HPDE6-E6E7 (cell line): ENCODE measurements around the gene BCL2.

Source experiments
- DNase-seq: peaks from one replicate; pipeline ENCODE4 v3.0.0; 2011; ENCODE audit warnings: missing footprints; ENCODE audit errors: extremely low spot score

Gene BCL2

DNA sequence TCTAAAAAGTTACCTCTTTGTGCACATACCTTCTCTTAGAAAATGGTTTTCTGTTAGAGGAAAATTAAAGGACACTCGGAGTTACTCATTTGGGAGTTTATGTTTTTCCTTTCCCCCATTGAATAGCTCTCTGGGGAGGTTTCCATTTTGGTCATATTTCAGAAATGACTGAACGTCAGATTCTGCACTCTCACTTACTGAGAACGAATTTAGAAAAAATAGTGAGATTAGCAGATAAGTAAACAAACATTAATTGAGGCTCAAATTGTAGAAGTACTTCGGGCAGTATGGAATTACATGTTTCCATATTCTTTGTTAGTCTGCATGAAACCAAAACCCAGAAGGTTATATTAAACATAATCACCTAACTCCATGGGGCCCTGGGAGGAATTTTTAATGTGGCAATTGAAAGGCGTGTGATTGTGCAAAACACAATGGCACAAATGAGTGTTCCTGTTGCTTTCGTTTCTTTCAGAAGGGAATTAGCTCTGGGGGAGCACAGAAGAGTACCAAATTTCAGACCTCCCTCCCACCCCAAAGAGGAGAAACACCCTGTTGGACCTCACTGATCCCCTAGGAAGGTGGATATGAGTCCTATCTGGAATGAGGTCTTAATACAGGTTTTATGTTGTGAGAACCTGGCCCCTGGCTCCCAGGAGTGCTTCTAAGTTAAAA is 212.3 kb downstream of the BCL2 start:
- DNase-seq: no peak

GRCh38 chr18:63106727-63107126 is 212.8 kb downstream of the BCL2 start:
- no peak for DNase-seq

DNA sequence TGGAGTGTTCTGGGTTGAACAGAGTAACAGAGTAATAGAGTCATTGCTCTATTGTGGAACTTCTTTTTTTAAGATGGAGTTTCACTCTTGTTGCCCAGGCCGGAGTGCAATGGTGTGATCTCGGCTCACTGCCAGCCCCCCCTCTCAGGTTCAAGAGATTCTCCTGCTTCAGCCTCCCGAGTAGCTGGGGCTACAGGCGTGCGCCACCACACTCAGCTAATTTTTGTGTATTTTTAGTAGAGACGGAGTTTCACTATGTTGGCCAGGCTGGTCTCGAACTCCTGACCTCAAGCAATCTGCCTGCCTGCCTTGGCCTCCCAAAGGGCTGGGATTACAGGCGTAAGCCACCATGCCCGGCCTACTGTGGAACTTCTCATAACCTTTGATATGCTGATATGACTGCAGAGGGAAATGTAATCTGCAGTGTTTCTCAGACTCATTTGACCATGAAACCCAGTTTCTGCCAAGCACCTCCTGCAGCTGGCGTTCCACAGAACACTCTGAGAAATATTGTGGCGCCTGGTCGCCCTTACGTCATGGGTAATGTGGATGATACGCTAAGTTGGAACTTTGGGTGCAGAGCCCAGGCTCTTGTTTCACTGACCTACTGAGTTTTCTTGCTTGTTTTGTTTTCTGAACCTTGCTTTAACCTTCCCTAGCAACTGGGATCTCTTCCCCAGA is 213.8 kb downstream of the BCL2 start:
- DNase-seq: no peak

DNA sequence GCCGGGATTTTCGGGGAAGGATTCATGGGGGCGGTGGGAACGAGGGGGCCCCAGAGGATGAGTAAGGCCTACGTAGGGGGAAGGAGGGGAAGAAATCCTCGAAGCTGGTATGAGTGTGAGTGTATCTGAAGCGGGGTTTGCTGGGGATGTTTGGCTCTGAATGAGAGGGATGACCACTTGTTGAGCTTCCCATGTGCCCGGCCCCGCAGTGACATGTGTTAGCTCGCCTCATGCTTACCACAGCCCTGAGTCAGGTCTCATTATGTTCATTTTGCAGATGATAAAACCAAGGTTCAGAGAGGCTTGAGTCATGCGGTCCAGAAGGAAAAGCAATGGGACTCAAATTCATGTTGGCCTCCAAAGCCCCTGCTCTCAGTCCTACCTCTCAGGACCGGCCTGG is 214.7 kb downstream of the BCL2 start:
- no peak for DNase-seq

GRCh38 chr18:63102941-63103744 is 216.4 kb downstream of the BCL2 start:
- no peak for DNase-seq

- DNase-seq: no peak
Observed at GRCh38 chr18:63100630-63101055, 218.9 kb downstream of the BCL2 start.

DNA sequence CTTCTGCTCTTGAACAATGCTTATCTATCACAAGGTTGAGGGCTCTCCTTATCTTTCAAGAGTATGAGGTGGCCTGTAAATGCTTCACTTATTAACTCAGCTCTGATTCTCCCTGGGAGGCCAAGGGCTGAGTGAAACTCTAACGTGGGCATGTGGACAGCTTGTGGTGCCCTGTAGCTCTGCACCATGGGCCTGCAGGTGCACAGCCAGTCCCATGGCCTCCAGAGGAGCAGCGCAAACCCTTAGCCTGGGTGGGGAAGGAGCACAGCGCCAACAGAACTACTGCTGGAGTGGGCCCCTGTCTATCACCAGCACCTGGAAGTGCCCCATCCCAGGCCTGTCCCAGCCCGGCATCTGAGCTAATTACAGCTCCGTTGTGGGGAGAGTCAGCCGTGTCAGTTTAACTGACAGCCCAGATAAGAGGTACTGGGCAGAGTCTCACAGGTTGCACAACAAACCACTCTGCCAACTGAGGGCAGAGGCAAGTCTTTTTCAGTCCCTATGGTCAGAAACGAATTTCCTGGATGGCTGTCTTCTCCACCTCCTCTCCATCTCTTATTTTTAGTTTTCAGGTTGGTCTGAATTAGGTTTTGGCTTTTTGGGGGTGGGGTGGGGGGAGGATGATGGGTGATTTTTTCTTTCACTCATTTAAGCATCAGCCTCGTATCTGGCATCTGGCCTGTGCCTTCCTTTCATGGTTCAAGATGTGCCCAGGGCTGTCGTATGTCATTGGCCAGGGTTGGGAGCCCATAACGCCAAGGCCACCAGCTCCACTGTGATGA is 219.5 kb downstream of the BCL2 start:
- no peak for DNase-seq

DNA sequence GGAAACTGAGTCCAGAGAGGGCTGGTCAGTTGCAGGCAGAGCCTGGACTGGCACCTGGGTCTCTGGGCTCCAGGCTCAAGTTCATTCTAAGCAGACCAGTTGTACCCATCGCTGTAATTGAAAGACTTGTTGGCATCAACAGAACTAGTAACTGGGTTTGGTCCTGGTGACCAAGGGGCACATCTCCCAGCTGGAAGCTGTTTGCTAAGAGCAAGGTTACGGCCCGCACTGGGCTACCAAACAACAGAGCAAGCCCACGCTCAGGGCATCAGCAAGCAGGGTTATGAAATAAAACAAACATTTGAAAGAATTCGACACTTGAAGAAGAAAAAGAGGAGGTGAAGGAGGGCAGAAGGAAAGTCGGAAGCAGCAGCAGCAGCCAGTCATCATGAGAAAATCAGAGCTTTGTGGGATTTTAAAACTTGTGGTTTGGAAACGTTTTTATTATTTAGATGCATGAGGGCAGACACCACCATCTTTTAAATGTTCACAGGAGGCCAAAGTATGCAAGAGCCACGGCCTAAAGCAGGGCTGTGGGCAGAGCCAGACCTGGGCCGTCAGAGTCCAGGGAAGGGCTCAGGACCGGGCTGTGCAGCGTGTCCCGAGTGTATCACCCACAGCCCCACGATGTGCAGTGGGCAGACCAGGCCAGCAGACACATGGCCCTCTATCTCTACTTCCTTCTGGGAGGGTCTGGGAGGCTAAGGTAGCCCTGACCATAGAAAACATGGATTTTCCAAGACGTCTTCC is 220.3 kb downstream of the BCL2 start:
- no peak for DNase-seq

GRCh38 chr18:63098018-63098981 is 221.3 kb downstream of the BCL2 start:
- no peak for DNase-seq

- DNase-seq: no peak
Observed at GRCh38 chr18:63097178-63097577, 222.4 kb downstream of the BCL2 start.

DNA sequence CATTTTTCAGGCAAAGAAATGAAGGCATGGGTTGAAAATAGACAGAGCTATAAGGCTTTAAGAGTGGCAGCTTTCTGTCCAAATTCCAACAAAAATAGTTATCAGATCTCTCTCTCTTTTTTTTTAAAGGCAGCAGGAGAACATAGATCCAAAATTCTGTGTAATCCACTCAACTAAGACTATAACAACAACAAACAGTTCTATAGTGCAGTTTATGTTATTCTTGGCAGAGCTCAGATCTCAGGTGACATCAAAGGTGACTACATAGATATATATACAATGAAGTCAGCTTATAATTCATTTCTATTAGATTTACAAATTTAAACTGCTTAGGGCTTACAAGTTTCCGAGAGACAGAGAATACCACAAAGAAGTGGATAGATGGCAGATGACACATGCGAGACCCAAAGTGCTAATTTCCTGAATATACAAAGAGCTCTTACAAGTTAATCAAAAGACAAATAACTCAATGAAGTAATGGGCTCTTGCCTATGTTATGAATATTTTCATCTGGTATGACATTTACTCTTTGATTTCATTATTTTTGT is 223.2 kb downstream of the BCL2 start:
- DNase-seq: no peak

DNA sequence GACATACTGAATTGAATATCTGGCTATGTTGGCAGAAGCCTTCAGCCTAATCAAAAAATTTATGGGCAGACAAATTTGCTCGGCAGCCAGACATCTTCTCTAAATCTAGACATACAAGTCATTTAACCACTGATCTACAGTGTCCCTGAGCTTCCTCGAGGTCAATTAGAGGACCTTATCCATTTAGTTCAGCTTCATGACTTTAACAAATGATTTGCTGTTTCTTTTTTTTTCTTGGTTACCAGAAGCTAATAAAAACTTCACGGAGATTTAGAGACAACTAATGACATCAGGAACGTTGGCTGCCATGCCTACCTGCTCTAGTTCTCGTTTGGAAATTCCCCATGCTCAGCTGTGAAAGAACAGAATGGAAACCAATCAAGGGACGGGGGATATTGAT is 223.8 kb downstream of the BCL2 start:
- DNase-seq: no peak

GRCh38 chr18:63091671-63092364 is 227.8 kb downstream of the BCL2 start:
- DNase-seq: no peak

- DNase-seq: no peak
Observed at GRCh38 chr18:63090334-63090733, 229.2 kb downstream of the BCL2 start.

DNA sequence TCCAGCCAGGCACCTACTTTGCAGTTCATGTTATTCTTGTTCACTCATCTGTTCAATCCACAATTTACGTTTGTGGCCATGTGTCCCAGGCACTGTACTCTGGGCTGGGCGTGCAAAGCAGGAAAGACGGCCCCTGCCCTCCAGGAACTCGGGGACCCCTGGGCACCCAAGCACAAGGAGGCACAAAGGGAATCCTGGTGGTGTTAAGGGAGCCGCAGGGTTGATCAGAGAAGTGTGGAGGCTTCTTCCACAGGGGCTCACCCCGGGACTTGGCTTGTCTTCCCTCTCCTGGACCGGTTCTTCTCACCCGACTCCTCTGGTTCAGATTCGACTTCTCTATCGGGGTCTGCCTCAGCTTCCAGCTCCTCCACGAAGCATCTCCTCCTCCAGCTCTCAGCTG is 230.5 kb downstream of the BCL2 start:
- DNase-seq: no peak

DNA sequence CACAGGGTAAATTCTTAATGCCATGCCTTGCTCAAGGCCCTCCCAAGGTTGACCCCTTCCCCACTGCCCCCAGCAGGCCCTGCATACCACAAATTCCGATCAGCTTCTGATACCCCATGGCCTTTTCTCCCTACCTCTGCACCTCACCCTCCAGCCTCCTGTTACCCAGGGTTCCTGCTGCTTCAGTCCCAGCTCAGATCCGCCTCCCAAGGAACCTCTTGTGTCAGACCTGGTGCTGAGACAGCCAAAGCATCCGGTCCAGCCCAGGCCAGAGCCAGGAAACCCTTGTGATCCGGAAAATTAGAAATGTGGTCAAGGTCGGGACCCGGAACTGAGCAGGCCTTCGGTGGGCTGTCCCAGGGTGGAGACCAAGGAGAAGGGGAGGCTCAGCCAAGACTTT is 231.3 kb downstream of the BCL2 start:
- no peak for DNase-seq

DNA sequence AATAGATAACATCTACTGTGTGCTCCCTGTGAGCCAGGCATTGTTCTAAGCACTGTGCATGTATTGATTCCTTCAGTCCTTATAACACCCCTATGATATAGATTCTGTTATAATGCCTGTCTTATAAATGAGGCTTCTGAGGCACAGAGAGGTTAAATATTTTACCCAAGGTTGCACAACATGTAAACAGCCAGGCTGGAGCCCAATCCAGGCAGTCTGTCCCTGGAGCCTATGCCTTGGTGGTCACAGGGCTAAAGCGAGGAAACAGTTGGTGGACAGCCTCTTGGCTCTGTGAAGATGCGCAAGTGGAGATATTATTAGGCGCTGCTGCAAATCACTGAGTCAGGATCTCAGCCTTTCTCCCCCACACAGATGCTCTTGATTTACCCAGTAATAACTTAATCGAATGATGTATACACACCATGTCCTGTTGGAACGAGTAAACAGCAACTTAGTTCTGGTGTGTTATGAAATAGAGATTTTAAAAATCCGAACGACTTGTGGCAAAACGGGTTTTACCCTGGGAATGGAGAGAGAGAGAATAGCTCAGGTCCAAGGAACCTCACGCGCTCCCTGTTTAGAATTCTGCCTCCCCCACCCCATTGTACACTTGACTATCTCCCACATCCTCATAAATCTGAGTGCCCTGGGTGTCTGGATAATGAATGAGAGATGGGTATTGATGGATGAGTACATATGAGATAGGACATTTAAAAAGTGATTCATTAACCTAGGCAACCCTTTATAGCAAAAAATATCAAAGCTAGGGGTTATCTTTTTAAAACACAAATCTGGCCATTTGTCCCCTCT is 231.9 kb downstream of the BCL2 start:
- DNase-seq: no peak

DNA sequence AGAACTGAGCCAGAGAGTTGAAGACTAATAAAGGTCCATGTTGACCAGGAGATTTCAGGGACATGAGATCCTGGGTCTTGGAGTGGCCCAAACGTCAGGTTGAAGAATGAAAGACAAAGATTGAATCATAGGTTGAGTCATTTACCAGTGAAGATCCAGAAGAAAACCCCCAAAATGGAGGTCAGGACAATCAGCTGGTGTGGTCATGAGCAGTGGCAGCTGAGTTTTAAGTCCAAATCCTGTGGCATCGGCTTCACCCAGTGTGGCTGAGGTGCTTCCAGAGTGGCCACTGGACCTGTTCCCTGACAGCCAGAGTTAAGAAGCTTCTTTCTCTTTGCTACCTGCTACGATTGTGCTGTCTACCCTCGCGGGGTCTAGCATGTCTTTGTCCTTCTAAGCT is 234.0 kb downstream of the BCL2 start:
- DNase-seq: no peak
